H1 (cell line): ENCODE data around the gene AAMDC. TPM values are rescaled to one million over a fixed set of nuclear protein-coding genes. Genes with fewer than 3 reads are reported as not detected.

Experiments used
- CTCF ChIA-PET: fragments of 300-600 bp; sonication (Branson Sonifier 250); formaldehyde crosslinking; loops from one replicate; lab custom pipeline; 2021; ENCODE audit not compliant: partially characterized antibody; lab: Charles Lee
- POLR2A ChIA-PET: fragments of 300-600 bp; sonication (Branson Sonifier 250); formaldehyde crosslinking; loops from one replicate; lab custom pipeline; 2021; ENCODE audit warnings: inconsistent platforms; ENCODE audit not compliant: partially characterized antibody; lab: Charles Lee
- DNase-seq, 2 experiments: peaks; one replicate each; pipeline versions ENCODE4 v3.0.0 to v3.0.0-alpha.2; 2010 to 2022; ENCODE audit warnings: low spot score in 2 of 2, low read depth in 1 of 2, mixed read lengths in 1 of 2
- FAIRE-seq: peaks from 2 replicates; lab custom pipeline; 2011; peaks lifted over from hg19 to GRCh38; lab: Jason Lieb, UNC
- H2AFZ ChIP-seq: 2 replicates; pipeline ENCODE4 v1.8.1; 2012; ENCODE audit warnings: low read length, inconsistent platforms
- H2AK5ac ChIP-seq: 2 replicates; pipeline ENCODE4 v1.6.1; 2013; ENCODE audit warnings: low read depth, low read length
- H2BK120ac ChIP-seq: replicated peaks from 2 replicates; pipeline ENCODE3; 2013; ENCODE audit warnings: low read depth, low read length, inconsistent platforms
- H2BK12ac ChIP-seq: 2 replicates; pipeline ENCODE4 v1.6.1; 2013; ENCODE audit warnings: low read depth, low read length
- H2BK15ac ChIP-seq: 2 replicates; pipeline ENCODE4 v1.6.1; 2013; ENCODE audit warnings: low read length
- H2BK20ac ChIP-seq: 2 replicates; pipeline ENCODE4 v1.6.1; 2013; ENCODE audit warnings: low read length
- H2BK5ac ChIP-seq: 2 replicates; pipeline ENCODE4 v1.6.1; 2013; ENCODE audit warnings: low read depth, low read length
- H3K14ac ChIP-seq: 2 replicates; pipeline ENCODE4 v1.6.1; 2013; ENCODE audit warnings: inconsistent platforms; ENCODE audit not compliant: insufficient read length
- H3K18ac ChIP-seq: 2 replicates; pipeline ENCODE4 v1.6.1; 2013; ENCODE audit warnings: low read length; ENCODE audit errors: extremely low read depth
- H3K23ac ChIP-seq: 2 replicates; pipeline ENCODE4 v1.6.1; 2013; ENCODE audit warnings: inconsistent platforms; ENCODE audit not compliant: insufficient read length
- H3K23me2 ChIP-seq: 2 replicates; pipeline ENCODE4 v1.6.1; 2013; ENCODE audit warnings: low read depth, low read length
- H3K27ac ChIP-seq: 2 replicates; pipeline ENCODE4 v1.6.1; 2011; ENCODE audit warnings: low read depth, low read length, inconsistent platforms
- H3K27me3 ChIP-seq, 4 experiments: replicated peaks in 1 of 4; 1 replicate in 1 of 4; 2 replicates in 3 of 4; pipeline versions ENCODE4 v1.6.1 to v1.8.1; 2011 to 2013; ENCODE audit warnings: low read length in 3 of 4, mild to moderate bottlenecking in 3 of 4, inconsistent platforms in 2 of 4, mixed read lengths in 2 of 4, moderate library complexity in 1 of 4; ENCODE audit not compliant: control insufficient read depth in 3 of 4, insufficient read depth in 3 of 4; ENCODE audit errors: extremely low read depth in 1 of 4
- H3K36me3 ChIP-seq, 4 experiments: 2 replicates each; pipeline versions ENCODE4 v1.6.1 to v1.8.1; 2011 to 2013; ENCODE audit warnings: mild to moderate bottlenecking in 4 of 4, low read length in 3 of 4, moderate library complexity in 2 of 4, control low read depth in 1 of 4, inconsistent platforms in 1 of 4; ENCODE audit not compliant: insufficient read depth in 4 of 4, control insufficient read depth in 2 of 4
- H3K4ac ChIP-seq: replicated peaks from 2 replicates; pipeline ENCODE3; 2013; ENCODE audit warnings: low read length, low read depth, mixed read lengths, inconsistent platforms; ENCODE audit not compliant: insufficient read length
- H3K4me1 ChIP-seq, 4 experiments: replicated peaks in 1 of 4; 1 replicate in 1 of 4; 2 replicates in 3 of 4; pipeline versions ENCODE4 v1.6.1 to v1.8.1; 2011 to 2013; ENCODE audit warnings: low read length in 3 of 4, inconsistent platforms in 2 of 4, mixed read lengths in 1 of 4; ENCODE audit not compliant: insufficient read depth in 4 of 4, control insufficient read depth in 3 of 4
- H3K4me2 ChIP-seq, 2 experiments: 2 replicates each; pipeline versions ENCODE4 v1.6.1 to v1.8.1; 2011 to 2013; ENCODE audit warnings: low read depth in 2 of 2, low read length in 2 of 2, control low read depth in 1 of 2, inconsistent platforms in 1 of 2, mild to moderate bottlenecking in 1 of 2; ENCODE audit not compliant: insufficient read depth in 1 of 2
- H3K4me3 ChIP-seq, 4 experiments: fragments of 200-600, 300-600 bp in 1 of 4; sonication (generic), shearing (Covaris generic), sonication (Bioruptor Twin) in 1 of 4; 2 replicates each; pipeline versions ENCODE4 v1.5.1 to v1.8.1; 2011 to 2016; ENCODE audit warnings: low read length in 4 of 4, low read depth in 3 of 4, control low read depth in 2 of 4, inconsistent platforms in 2 of 4, mild to moderate bottlenecking in 2 of 4, mixed read lengths in 1 of 4, moderate library complexity in 1 of 4; ENCODE audit not compliant: insufficient read depth in 2 of 4; ENCODE audit errors: extremely low read depth in 1 of 4
- H3K56ac ChIP-seq: replicated peaks from 2 replicates; pipeline ENCODE3; 2013; ENCODE audit warnings: low read depth, mild to moderate bottlenecking, mixed read lengths, low read length, inconsistent platforms; ENCODE audit not compliant: insufficient read length
- H3K79me1 ChIP-seq: 2 replicates; pipeline ENCODE4 v1.6.1; 2013; ENCODE audit warnings: low read depth, low read length, control low read depth
- H3K79me2 ChIP-seq, 2 experiments: 2 replicates each; pipeline versions ENCODE4 v1.6.1 to v1.8.1; 2012 to 2013; ENCODE audit warnings: low read length in 2 of 2, mild to moderate bottlenecking in 2 of 2, inconsistent platforms in 1 of 2; ENCODE audit not compliant: insufficient read depth in 2 of 2, control insufficient read depth in 1 of 2
- H3K9ac ChIP-seq, 4 experiments: replicated peaks in 1 of 4; 1 replicate in 1 of 4; 2 replicates in 3 of 4; pipeline versions ENCODE4 v1.6.1 to v1.8.1; 2011 to 2013; ENCODE audit warnings: low read depth in 3 of 4, low read length in 3 of 4, control low read depth in 2 of 4, mild to moderate bottlenecking in 2 of 4, moderate library complexity in 2 of 4, inconsistent platforms in 1 of 4; ENCODE audit errors: extremely low read depth in 1 of 4
- H3K9me3 ChIP-seq, 2 experiments: 2 replicates each; pipeline versions ENCODE4 v1.6.1 to v1.8.1; 2012 to 2013; ENCODE audit warnings: mild to moderate bottlenecking in 2 of 2, moderate library complexity in 2 of 2, control low read depth in 1 of 2, inconsistent platforms in 1 of 2, low read depth in 1 of 2, low read length in 1 of 2, mixed read lengths in 1 of 2; ENCODE audit not compliant: insufficient read depth in 2 of 2
- H4K20me1 ChIP-seq, 2 experiments: replicated peaks in 1 of 2; 2 replicates each; pipeline versions ENCODE3 to v1.8.1; 2011 to 2013; ENCODE audit warnings: inconsistent platforms in 2 of 2, low read length in 2 of 2, mild to moderate bottlenecking in 1 of 2; ENCODE audit not compliant: insufficient read depth in 2 of 2, control insufficient read depth in 1 of 2
- H4K5ac ChIP-seq: 2 replicates; pipeline ENCODE4 v1.6.1; 2013; ENCODE audit warnings: low read length, low read depth, mixed read lengths, inconsistent platforms; ENCODE audit not compliant: insufficient read length
- H4K8ac ChIP-seq: 2 replicates; pipeline ENCODE4 v1.8.0; 2013; ENCODE audit warnings: mild to moderate bottlenecking, moderate library complexity, low read length, inconsistent platforms; ENCODE audit not compliant: insufficient read depth; ENCODE audit errors: extremely low read depth
- H4K91ac ChIP-seq: replicated peaks from 2 replicates; pipeline ENCODE3; 2013; ENCODE audit warnings: low read length, mixed read lengths, inconsistent platforms; ENCODE audit not compliant: insufficient read length
- KDM1A ChIP-seq: fragments of 200-600, 300-600 bp; sonication (generic); IDR thresholded peaks from 2 replicates; pipeline ENCODE4 v1.7.1; 2016; ENCODE audit warnings: mild to moderate bottlenecking, low read length, borderline replicate concordance
- WGBS, 2 experiments: shearing (Covaris generic) in 1 of 2; methylation state at CpG; one replicate each; pipeline versions ENCODE4 v1.1.6 to v1.1.7; 2013 to 2015; ENCODE audit warnings: low lambda C conversion rate in 2 of 2, mixed read lengths in 2 of 2, inconsistent platforms in 1 of 2, low coverage in 1 of 2, missing lambda C conversion rate in 1 of 2; ENCODE audit not compliant: insufficient replicate concordance in 2 of 2, insufficient coverage in 1 of 2, insufficient read length in 1 of 2; ENCODE audit errors: extremely low coverage in 1 of 2, missing lambda C conversion rate in 1 of 2; 5-methylcytosine and 5-hydroxymethylcytosine counted together
- polyA plus RNA-seq, 7 experiments: library from polyadenylated mRNA; depleted of rRNA in 3 of 7; stranded (reverse) in 5 of 7; unstranded in 2 of 7; fragments of >200 nt in 5 of 7; fragments of 200-250 nt in 2 of 7; gene quantifications; 1 replicate in 5 of 7; 2 replicates in 1 of 7; 4 replicates in 1 of 7; pipeline versions ENCODE4 v1.2.1 to v1.2.3, GENCODE V29; 2011 to 2013; ENCODE audit warnings: missing spikeins in 2 of 7, mixed read lengths in 2 of 7
- total RNA-seq: library from RNA; stranded (reverse); fragmentation: NEBNext Ultra II Directional; extraction: Animal tissue kit (Norgen Biotek cat#: 25700); gene quantifications from 2 replicates; pipeline ENCODE4 v1.2.1, GENCODE V29; 2021

AAMDC gene
- total and polyA plus RNA-seq, 2 of the 8 experiments (the other 6 are each of a cell fraction or from before 2014, with no cell fraction given), result 17.2 to 19.5 TPM

- DNase-seq (no peak), FAIRE-seq (no peak)
- no peak overlapping the region for H2AFZ ChIP-seq
- no peak for TF ChIP-seq KDM1A
- no peak overlapping the region for H3K18ac ChIP-seq
- H3K4me3 ChIP-seq, result no peak overlapping the region
- H3K23ac ChIP-seq, result no peak overlapping the region
- no peaks in the 10 kb centered on the region for H3K9me3 ChIP-seq
- H3K79me2 ChIP-seq, result no peaks in the 10 kb centered on the region
- H3K14ac ChIP-seq, result no peak overlapping the region
- WGBS, 2 experiments, result 100% methylated on average over 1 of the region's 1 CpG; no CpG with 5 or more reads in 1 of the 2 experiments
- no peak overlapping the region for H4K8ac ChIP-seq
- H3K79me1 ChIP-seq, result no peaks in the 10 kb centered on the region
- no peaks in the 10 kb centered on the region for H3K27me3 ChIP-seq
- no peak overlapping the region for H3K27ac ChIP-seq
- no peak overlapping the region for H3K9ac ChIP-seq
- H2BK12ac ChIP-seq, result no peak overlapping the region
- H4K20me1 ChIP-seq, result no peaks in the 10 kb centered on the region
- ChIA-PET CTCF (no interaction called here), POLR2A (interaction anchor here (1.4 kb wide), 1 partner anchor 122 kb away, joined by 3 read pairs; no protein-coding TSS in a partner anchor)
- no peak overlapping the region for H4K91ac ChIP-seq
- no peak overlapping the region for H2BK15ac ChIP-seq
- no peak overlapping the region for H2BK20ac ChIP-seq
- peaks cover 0 to 17% (median 4%) of the 10 kb centered on the region in 4 experiments; a peak in 5 of 8 replicates for H3K36me3 ChIP-seq
- no peak overlapping the region for H4K5ac ChIP-seq
- H3K56ac ChIP-seq, result no peak overlapping the region
- no peak overlapping the region for H2BK120ac ChIP-seq
- peaks cover 0 to 4% (median 0%) of the 10 kb centered on the region in 4 experiments; a peak in 3 of 7 replicates for H3K4me1 ChIP-seq
- no peak overlapping the region for H2BK5ac ChIP-seq
- H3K23me2 ChIP-seq, result no peaks in the 10 kb centered on the region
- no peak overlapping the region for H3K4me2 ChIP-seq
- no peak overlapping the region for H3K4ac ChIP-seq
- no peak overlapping the region for H2AK5ac ChIP-seq
These were observed 52.4 kb downstream of the AAMDC start for GRCh38 chr11:77873345-77873744.
